Uterus (tissue), 4 donors: Measurements from ENCODE around the gene MXD3. TPM values are rescaled to one million over a fixed set of nuclear protein-coding genes. Genes with fewer than 3 reads are reported as not detected.

ENCODE experiments used
- DNase-seq, 2 donors: peaks; one replicate each; pipeline ENCODE4 v3.0.0-alpha.2; 2019 to 2020
- H3K27ac ChIP-seq, 2 donors: fragments of 200-600 bp; sonication (generic); 1 replicate in 1 of 2; 2 replicates in 1 of 2; pipeline ENCODE4 v1.5.1; 2016 to 2018
- H3K27me3 ChIP-seq, 2 donors: fragments of 200-600 bp; sonication (generic); one replicate each; pipeline ENCODE4 v1.5.1; 2018 to 2019; ENCODE audit warnings: control low read depth in 1 of 2
- H3K36me3 ChIP-seq, 2 donors: fragments of 200-600 bp; sonication (generic); one replicate each; pipeline ENCODE4 v1.5.1; 2019; ENCODE audit warnings: control low read depth in 1 of 2
- H3K4me1 ChIP-seq, 2 donors: fragments of 200-600 bp; sonication (generic); one replicate each; pipeline ENCODE4 v1.5.1; 2018 to 2019; ENCODE audit warnings: control low read depth in 1 of 2
- H3K4me3 ChIP-seq, 2 donors: fragments of 200-600 bp; sonication (generic); 1 replicate in 1 of 2; 2 replicates in 1 of 2; pipeline ENCODE4 v1.5.1; 2018 to 2019; ENCODE audit warnings: mild to moderate bottlenecking in 1 of 2
- H3K9me3 ChIP-seq, 2 donors: fragments of 200-600 bp; sonication (generic); one replicate each; pipeline ENCODE4 v1.5.1; 2019; ENCODE audit warnings: control low read depth in 1 of 2
- POLR2A ChIP-seq, 2 donors: fragments of 450-650 bp; IDR thresholded peaks; one replicate each; pipeline ENCODE4 v1.6.1; 2016; ENCODE audit warnings: antibody characterized with exemption in 2 of 2, mild to moderate bottlenecking in 1 of 2, moderate library complexity in 1 of 2
- intact Hi-C: fragments of 100-400 bp; cut with DNase I; formaldehyde crosslinking; loops from one replicate; pipeline ENCODE4 v1.15.1; 2023; ENCODE audit warnings: low total_unique reads
- total RNA-seq, 4 donors: library from RNA; depleted of rRNA in 3 of 4; stranded (reverse); fragments of >200 nt in 3 of 4; gene quantifications; one replicate each; pipeline versions ENCODE4 v1.1.0 to v1.2.4, GENCODE V29; 2014 to 2023
- TF ChIP-seq, protein P1 (sequence below), 4 experiments: fragments of 200-600 bp in 2 of 4; fragments of 450-650 bp in 2 of 4; sonication (generic) in 2 of 4; IDR thresholded peaks; one replicate each; pipeline ENCODE4 v1.5.1; 2016 to 2019; ENCODE audit warnings: antibody characterized with exemption in 4 of 4, mild to moderate bottlenecking in 2 of 4, moderate library complexity in 1 of 4
- donor health status: DM: yes; HTN: yes; CAD: no.

The MXD3 gene
- total RNA-seq, 4 donors from 2014 or later, result 0.51 to 29.0 (median 6.8) TPM

- no peak for DNase-seq
- TF ChIP-seq, protein P1, sequence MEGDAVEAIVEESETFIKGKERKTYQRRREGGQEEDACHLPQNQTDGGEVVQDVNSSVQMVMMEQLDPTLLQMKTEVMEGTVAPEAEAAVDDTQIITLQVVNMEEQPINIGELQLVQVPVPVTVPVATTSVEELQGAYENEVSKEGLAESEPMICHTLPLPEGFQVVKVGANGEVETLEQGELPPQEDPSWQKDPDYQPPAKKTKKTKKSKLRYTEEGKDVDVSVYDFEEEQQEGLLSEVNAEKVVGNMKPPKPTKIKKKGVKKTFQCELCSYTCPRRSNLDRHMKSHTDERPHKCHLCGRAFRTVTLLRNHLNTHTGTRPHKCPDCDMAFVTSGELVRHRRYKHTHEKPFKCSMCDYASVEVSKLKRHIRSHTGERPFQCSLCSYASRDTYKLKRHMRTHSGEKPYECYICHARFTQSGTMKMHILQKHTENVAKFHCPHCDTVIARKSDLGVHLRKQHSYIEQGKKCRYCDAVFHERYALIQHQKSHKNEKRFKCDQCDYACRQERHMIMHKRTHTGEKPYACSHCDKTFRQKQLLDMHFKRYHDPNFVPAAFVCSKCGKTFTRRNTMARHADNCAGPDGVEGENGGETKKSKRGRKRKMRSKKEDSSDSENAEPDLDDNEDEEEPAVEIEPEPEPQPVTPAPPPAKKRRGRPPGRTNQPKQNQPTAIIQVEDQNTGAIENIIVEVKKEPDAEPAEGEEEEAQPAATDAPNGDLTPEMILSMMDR (IDR thresholded peaks at IDR 0.05), result no peak
- no peak for TF ChIP-seq POLR2A (IDR thresholded peaks at IDR 0.05)
- H3K4me1 ChIP-seq, result peaks cover 0 to 12% of the 10 kb centered on the region in 2 donors
- peak overlapping the region; percentile 67 to 85 for H3K4me3 ChIP-seq
- no peaks in the 10 kb centered on the region for H3K27me3 ChIP-seq
- H3K9me3 ChIP-seq, result no peaks in the 10 kb centered on the region
- no peaks in the 10 kb centered on the region for H3K36me3 ChIP-seq
- intact Hi-C loops, result loop anchor here (10.0 kb wide), 1 partner anchor 189 kb away; no protein-coding TSS in a partner anchor
- peak overlapping the region; percentile 66 to 79 for H3K27ac ChIP-seq
Observed at GRCh38 chr5:177303925-177304391, 7.7 kb downstream of the MXD3 start.

- Histone ChIP-seq H3K27me3 (no peaks in the 10 kb centered on the region), H3K4me3 (peak within 1 kb of the TSS; percentile 67 to 85), H3K4me1 (peaks cover 0 to 12% of the 10 kb centered on the region in 2 donors), H3K9me3 (no peaks in the 10 kb centered on the region), H3K27ac (peak within 1 kb of the TSS; percentile 66 to 79), H3K36me3 (no peaks in the 10 kb centered on the region)
- peak; percentile 18 to 69 for TF ChIP-seq POLR2A (IDR thresholded peaks at IDR 0.05)
- TF ChIP-seq, protein P1 (IDR thresholded peaks at IDR 0.05), result peak in 3 of 4 experiments; percentile 30 to 33 (median 30)
- DNase-seq, result peak; percentile 83 to 87
- intact Hi-C loops, result loop anchor here (10.0 kb wide), 1 partner anchor 189 kb away; no protein-coding TSS in a partner anchor
Observed at GRCh38 chr5:177303121-177303924, 8.4 kb downstream of the MXD3 start, which contains the start of the genes PRELID1 and RAB24. Gene PRELID1 (plus strand): TSS chr5:177303799. CDS start chr5:177303986, 187 bp downstream. Gene RAB24 (minus strand): TSS chr5:177303719. CDS start chr5:177303288, 431 bp downstream.

- no peaks in the 10 kb centered on the region for H3K9me3 ChIP-seq
- peaks cover 0 to 12% of the 10 kb centered on the region in 2 donors for H3K4me1 ChIP-seq
- no peaks in the 10 kb centered on the region for H3K36me3 ChIP-seq
- DNase-seq, result no peak
- peak overlapping the region; percentile 67 to 85 for H3K4me3 ChIP-seq
- no peak for TF ChIP-seq POLR2A (IDR thresholded peaks at IDR 0.05)
- TF ChIP-seq, protein P1 (IDR thresholded peaks at IDR 0.05), result no peak
- H3K27me3 ChIP-seq, result no peaks in the 10 kb centered on the region
- intact Hi-C loops, result loop anchor here (10.0 kb wide), 1 partner anchor 188 kb away; no protein-coding TSS in a partner anchor
- peak overlapping the region; percentile 66 to 79 for H3K27ac ChIP-seq
Observed at GRCh38 chr5:177302354-177303110, 9.2 kb downstream of the MXD3 start.

DNA sequence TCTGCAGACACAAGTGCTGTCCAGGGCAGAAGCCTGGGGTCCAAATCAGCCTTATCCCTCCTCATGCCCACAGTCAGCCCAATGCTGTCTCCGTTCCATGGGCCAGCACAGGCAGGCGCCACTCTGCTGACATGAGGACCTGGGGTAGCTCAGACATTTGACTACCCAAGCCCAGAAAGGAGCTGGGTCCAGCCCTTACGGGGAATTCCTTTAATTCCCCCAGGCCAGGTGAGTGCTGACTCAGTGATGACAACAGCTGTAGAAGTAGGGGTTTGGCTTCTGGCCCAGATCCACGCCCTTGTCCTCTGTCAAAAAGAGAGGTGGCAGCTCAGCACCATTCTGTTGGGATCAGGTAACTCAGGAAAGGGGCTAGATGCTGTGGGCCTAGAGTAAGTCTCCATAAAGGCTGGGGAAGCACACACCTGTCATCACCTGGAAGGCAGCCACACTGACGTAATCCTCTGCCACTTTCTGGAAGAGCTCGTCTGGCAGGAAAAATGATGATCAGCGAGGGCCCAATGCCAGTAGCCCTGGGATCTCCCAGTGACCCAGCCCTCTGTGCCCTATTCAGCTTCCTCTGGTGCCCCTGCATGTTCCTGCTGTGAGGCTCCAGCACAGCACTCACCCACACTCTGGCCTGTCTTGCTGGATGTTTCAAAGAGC, 10.1 kb downstream of the MXD3 start:
- Histone ChIP-seq H3K36me3 (no peaks in the 10 kb centered on the region), H3K4me3 (no peak overlapping the region), H3K27me3 (no peaks in the 10 kb centered on the region), H3K4me1 (peaks cover 0 to 12% of the 10 kb centered on the region in 2 donors), H3K27ac (no peak overlapping the region), H3K9me3 (no peaks in the 10 kb centered on the region)
- TF ChIP-seq, protein P1 (IDR thresholded peaks at IDR 0.05), result no peak
- no peak for TF ChIP-seq POLR2A (IDR thresholded peaks at IDR 0.05)
- intact Hi-C loops, result loop anchor here (10.0 kb wide), 1 partner anchor 187 kb away; no protein-coding TSS in a partner anchor
- DNase-seq, result no peak
